HG02571 (cell line): ENCODE data around the gene PDZD2.

Experiments
- ATAC-seq: cut with Tn5 transposase; IDR thresholded peaks from one replicate; pipeline ENCODE4 v1.9.1; 2021; ENCODE audit warnings: mild to moderate bottlenecking, moderate library complexity; ENCODE audit not compliant: unreplicated experiment

PDZD2 gene

DNA sequence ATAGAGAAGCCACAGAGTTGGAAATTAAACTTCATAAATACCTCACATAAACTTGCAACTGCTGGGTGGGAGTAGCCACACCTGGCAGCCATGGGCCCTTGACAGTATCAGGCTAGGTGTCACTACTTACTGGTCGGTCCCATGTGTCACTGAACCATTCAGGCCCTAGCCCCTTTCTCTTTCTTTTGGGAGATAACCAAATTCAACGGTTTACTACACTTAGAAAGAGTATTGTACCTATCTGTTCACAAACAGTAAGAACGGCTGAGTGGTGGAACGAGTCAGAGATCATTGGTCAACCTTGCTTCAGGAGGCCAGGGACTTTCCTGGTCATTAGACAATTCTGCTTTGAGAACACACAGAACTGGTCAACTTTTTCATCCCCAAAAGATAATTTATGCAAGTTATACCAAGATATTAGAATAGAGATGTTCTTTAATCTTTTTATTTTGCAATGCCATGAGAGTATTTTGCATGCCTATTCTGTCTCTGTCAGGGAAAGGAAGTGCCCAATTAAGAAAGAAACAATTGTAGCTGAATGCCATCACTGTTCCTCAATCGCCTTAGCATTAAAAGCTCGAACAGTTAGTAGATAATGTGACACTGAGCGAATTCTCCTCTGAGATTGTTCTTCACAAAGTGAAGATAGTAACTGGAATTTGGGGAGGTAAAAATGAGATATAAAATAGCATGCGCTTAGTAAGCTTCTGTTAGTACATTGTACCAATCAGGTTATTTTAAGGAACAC is 484.3 kb downstream of the PDZD2 start:
- no peak for ATAC-seq

DNA sequence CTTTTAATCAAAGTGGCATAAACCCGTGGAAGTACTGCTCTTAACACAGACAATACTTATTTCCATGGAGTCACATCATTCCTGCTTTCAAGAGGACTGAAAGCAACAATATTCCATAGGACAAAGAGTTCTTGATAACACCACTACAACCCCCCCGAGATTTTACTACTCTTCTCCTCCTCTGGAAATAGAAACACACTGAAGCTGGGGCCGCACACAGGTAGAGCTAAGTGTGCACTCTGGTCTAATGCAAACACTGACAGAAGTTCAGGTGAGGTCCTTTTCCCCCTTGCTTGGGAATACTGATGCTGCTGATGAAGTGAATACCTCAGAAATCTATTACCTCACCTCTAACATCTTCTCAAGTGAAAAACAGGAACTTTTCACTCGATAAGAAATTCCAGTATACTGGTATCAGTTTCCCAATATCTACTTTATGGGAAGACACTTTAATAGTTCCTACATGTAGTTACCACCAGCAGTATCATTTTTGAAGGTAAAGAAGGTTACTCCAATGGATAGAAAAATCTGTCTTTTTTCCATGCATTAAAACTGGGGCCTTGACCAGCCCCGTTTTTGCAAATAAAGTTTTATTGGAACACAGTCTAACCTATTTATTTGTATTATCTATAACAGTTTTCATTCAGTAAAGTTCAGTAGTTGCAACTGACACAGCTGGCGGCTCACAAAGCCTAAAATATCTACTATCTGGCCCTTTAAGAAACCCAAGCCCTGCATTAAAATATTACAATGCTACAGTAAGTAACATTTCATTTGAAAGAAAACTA is 485.2 kb downstream of the PDZD2 start:
- ATAC-seq: no peak

DNA sequence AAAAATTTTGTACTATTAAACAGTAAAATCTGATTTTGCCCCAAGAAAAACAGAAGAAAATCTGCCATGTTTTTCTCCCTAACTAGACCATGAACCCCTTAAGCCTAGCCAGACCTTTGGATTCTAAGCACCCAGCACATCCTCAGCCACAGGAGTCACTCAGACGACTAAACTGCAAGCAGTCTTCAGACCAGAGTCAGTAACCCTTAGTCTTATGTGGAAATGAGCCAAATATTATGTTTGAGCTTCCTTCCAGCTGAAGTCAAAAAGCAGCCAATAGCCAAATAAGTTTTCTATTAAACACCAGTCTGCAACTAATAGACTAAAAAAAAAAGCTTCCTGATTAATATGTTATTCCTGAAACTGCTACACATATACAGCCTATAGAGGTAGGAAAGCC is 487.8 kb downstream of the PDZD2 start:
- ATAC-seq: no peak

DNA sequence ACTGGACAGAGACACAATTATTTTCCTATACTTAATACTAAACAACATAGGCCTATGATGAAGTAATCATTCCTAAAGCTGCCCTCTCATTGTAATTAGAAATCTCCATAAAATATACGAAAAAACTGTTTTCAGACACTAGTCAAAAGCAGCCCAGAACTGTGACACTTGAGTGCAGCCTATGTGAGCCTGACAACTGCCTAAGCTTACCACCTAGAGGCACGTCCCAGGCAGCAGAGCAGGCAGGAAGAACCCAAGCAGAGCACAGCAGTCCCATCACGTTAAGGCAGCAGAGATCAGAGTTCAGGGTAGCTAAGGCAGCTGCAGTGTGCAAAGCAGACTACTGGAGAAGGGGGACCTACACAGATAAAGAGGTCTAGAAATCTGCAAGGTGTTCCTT is 488.8 kb downstream of the PDZD2 start:
- no peak for ATAC-seq

DNA sequence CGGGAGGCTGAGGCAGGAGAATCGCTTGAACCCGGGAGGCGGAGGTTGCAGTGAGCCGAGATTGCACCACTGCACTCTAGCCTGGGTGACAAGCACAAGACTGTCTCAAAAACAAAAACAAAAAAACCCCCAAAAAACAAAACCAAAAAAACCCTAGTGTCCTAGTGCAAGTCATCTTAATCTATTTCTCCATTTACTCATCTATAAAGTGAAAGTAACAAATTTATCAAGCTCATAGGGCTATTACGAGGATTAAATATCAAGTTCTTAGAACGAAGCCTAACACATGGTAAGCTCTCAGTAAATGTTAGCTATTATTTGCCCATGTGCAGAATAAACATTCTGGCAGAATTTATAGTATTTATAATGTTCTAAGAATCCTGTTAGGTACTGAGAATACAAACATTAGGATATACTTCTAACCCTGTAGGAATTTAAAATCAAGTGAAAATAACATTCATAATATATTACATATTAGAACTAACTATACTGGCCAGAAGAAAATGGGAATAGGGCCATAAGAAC is 490.2 kb downstream of the PDZD2 start:
- no peak for ATAC-seq

DNA sequence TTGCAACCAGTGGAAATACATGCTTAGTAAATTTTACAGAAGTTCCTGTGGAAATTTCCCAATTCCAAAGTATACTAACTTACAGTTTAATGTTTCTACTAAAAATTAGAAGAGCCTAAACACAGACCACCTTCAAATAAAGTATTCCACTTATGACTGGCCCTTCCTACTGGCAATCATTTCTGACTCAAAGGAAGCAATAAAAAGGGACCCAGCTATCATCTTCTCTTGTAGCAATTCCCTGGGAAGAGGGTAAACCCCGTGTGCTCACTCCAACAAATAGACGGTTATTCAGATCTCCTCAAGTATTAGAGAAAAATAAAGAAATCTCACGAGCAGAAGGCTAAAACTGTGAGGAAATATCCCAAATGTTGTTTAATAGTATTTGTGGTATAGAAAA is 491.9 kb downstream of the PDZD2 start:
- ATAC-seq: no peak

DNA sequence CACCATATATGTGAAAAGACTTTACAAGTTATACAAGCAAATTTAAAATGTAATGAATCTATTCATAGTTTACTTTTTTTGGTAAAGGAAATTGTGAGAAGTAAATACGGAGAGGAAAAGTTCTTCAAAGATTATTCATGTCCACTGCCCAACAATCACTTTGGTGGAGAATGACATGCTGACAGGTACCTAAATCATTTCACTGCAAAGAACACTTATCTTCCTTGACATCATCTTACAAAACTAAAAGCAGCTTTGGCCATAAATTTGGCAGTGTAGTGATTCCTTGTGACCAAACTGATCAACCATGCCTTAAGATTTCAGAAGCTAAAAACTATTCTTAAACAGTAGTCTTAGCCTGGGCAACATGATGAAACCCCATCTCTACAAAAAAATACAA is 492.7 kb downstream of the PDZD2 start:
- ATAC-seq: no peak

DNA sequence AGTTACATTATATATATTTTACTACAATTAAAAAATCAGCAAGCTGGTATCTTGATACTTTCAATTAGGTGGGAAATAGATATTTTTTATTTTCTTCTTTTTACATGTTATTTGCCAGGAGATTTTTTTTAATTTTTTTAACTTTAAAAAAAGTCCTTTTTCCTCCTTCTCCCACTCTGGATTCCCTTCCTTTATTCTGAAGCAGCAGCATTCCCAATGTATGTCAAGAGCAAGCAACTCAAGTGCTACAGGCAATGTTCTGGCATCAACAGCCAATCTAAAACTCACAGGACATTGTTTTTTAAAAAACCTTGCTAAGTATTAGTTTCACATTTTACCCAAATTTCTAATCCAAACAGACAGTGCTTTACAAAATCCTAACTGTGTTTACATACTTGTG is 493.8 kb downstream of the PDZD2 start:
- no peak for ATAC-seq

DNA sequence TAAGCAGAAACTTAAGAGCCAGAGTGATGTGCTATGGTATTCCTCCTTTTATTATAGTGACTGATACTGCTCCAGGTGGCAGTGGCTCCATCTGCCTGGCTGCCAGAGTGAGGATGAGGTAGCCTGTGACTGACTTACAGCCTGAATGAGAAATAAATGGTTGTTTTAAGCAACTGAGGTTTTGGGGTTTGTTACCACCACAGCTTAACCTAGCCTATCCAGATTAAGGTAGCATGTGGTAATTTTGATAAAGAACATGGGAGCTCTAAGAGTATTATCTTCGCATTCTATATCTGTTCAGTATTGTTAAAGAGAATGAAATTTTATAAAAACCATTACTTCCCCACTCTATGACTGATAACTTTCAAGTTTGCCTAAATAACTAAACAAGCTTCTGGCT is 496.2 kb downstream of the PDZD2 start:
- no peak for ATAC-seq

DNA sequence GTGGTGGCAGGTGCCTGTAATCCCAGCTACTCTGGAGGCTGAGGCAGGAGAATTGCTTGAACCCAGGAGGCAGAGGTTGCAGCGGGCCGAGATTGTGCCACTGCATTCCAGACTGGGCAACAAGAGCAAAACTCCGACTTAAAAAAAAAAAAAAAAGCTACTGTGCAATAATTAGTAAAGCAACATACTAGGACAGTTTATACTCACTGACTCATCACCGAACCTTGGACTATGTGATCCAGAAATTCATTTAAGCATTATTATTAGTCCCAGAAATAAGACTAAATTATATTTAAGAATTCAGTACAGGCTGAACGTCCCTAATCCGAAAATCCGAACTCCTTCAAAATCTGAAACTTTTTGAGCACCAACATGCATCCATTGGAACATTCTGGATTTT is 497.4 kb downstream of the PDZD2 start:
- ATAC-seq: no peak

DNA sequence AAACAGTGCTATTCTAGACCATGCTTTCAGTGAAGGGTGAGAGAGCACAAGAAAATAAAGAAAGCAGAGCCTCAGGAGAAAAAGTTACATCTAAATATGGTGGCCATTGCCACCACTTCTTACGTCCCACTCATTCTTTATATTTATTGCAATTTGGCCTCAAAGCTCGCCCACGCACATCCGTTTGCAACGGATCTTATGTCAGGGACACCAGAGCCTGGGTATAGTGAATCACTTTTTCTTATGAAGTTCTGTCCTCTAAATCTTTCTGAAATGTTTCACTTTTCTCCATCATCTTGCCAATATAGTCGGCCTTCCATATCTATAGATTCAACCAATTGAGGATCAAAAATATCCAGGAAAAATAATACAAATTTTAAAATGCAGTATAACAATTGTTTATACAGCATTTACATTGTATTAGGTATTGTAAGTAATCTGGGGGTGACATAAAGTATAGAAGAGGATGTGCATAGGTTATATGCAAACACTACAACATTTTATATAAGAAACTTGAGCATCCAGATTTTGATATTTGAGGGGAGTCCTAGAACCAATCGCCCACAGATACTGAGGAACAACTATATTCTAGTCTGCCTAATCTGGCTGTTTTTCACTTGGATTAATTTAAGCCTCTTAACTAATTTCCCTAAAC is 500.0 kb downstream of the PDZD2 start:
- ATAC-seq: no peak

DNA sequence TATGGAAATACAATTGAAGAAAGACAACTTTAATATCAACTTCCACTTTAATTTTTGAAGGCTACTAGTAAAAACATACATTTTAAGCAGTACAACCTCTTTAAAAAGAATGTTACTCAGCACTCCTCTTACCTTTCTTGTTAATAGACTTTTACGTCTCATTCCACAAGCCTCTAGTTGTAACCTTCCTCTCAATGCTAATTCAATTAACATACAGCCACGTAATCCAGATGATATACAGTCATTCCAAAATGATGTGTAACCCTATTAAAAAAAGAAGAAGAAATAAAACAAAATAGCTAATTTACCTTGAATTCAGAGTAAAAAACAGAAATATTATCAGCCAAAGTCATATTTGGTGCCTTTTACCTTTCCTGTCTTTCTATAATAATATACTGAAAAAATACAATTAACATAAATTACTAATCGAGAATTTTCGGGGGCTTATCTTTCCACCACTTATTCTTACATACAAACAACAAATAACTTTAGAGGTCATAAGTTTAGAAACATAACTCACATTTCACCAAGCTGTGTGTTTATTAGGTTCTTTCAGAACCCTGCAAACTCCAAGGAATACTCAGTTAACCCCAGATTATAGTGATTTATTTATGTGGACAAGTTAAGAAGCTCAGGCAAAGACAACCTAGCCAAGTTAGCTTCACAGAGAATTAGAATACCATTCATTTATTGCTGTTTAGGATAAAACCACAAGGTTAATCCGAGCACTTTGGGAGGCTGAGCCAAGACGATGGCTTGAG is 504.9 kb downstream of the PDZD2 start:
- ATAC-seq: no peak

DNA sequence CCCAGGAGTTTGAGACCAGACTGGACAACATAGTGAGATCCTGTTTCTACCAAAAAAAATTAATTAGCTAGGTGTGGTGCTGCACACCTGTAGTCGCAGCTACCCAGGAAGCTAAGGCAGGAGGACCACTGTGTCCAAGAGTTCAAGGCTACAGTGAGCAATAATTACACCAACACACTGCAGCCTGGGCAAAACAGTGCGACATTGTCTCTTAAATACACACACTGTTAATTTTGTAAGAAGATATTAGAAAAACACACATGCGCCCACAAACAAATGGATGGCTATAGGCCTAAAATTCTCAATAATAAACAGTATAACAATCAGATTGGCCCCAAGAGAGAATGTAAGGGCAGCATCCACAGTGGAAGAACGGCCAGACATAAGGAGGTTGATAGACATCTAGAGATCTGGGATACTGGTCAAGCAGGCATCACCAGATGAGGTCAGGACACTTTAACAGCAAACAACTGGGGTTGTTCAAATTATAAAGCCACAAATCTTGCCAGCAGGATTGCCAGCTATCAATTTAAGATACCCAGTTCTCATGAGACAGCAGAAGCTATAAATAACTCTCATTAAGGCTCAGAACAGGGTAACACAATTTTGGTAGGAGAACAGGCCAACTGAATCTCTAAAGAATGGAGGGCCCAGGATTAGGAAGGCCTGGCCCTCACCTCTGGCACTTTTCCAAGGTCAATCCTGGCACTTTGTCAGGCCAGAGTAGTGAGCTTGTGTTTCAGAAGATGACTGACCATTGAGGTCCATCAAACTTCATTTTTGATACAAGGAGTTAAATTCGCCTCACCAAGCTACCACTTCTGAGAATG is 505.7 kb downstream of the PDZD2 start:
- ATAC-seq: no peak

DNA sequence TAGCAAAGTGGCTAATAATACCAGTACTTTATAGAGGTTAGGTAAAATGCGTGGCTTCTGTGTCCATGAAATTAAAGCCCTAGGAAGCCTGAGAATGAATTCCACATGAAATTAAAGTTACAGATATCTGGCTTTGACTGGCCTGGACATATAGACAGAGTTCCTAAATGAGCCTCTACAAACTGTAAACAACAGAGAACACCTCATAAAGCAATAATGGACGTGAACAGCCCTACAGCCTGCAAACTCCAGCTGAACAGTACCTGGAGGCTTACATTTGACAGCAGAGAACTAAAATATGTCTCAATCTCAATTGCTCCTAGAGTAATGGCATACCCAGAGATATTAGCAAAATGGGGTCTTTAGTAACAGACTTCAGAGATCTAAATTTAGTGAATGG is 506.4 kb downstream of the PDZD2 start:
- ATAC-seq: no peak

DNA sequence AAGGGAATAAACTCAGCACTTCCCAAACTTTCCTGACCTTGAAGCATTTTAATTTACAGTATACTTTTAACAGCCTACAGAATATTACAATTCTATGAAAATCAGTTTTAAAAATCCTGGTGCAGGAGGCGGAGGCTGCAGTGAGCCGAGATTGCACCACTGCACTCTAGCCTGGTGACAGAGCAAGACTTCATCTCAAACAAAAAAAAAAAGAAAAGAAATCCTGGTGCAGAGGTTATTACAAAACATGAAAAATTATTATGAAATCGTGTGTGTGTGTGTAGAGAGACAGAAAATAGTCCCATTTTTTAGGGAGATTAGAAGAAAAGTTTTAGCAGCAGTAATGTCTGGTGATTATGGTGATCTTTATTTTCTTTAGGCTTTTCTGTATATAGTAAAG is 508.3 kb downstream of the PDZD2 start:
- ATAC-seq: no peak

DNA sequence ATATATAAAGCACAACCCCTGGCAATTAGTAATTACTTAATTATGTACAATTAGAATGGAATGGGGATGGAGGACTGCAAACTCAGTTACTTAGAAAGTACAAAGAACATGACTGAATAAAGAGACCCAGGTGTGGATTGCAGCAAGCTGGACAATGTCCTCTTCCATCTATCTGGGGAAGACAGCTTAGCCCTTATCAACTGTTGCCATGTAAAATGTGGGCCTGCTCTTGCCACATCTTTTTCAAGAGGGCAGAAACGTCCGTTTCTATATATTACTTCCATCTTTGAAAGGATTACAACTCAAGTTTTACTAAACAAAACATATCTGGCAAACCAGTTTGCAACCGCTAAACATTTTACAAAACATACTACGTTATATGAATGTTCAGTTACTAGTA is 509.0 kb downstream of the PDZD2 start:
- no peak for ATAC-seq

DNA sequence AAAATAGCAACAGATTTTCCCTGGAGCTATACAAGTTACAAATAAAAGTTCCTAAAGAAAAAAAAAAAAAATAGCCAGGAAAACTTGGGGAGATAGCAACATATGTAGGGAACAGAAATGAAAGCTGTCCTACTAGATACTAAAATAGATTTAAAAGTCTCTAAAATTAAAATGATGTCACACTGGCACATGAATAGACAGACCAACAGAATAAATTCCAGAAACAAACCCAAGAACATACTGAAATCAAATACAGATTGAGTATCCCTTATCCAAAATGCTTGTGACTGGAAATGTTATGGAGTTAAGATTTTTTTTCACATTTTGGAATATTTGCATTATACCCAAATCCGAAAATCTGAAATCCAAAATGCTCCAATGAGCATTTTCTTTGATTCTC is 511.4 kb downstream of the PDZD2 start:
- no peak for ATAC-seq

DNA sequence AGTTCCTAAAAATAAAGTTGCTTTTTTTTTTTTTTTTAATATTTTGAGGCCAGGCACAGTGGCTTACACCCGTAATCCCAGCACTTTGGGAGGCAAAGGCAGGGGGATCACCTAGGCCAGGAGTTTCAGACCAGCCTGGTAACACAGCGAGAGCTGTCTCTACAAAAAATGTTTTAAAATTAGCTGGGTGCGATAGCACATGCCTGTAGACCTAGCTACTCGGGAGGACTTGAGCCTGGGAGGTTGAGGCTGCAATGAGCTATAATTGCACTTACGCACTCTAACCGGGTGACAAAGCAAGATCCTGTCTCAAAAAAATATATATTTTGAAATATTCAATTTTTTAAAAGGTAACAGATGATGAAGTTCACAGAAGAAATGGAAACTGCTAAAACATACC is 512.3 kb downstream of the PDZD2 start:
- ATAC-seq: no peak

DNA sequence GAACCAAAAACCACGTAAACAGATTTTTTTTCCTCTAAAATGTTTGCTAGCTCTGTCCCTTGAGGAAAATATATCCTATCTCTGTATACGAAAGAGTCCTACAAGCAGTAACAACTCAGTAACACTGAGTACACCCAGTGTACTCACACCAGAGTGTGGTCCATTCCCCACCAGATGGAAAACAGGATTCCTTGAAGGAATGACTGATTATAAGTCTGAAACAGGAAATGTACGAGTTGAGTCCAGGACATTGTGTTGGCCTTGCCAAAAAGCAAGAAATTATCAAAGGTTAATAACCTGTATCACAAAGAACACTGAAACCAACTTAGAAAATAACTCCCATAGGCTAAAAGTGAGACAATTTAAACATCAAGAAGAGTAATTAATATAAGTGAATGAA is 514.8 kb downstream of the PDZD2 start:
- ATAC-seq: no peak

DNA sequence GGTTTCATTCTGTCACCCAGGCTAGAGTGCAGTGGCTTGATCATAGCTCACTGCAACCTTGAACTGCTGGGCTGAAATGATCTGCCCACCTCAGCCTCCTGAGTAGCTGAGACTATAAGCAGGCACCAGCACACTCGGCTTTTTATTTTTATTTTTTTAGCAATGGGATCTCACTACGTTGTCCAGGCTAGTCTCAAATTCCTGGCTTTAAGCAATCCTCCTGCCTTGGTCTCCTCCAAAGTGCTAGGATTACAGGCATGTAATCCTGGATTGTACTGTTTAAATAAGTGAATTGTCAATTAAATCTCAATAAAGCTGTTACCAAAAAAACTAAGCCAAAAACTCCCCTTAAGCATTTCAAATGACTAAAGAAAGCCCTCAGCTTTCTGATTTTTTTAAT is 516.3 kb downstream of the PDZD2 start:
- ATAC-seq: no peak
